ENCODE data around the gene NUTM2E.
"Not testable (repeated sequence)": the region's sequence is repeated elsewhere in the genome, so short reads cannot be mapped to it uniquely, and the experiment has no call there.

NUTM2E gene
- total RNA-seq = 0.31 to 0.54 reads per million in 2 donors

- DNase-seq = peak; percentile 47 to 80 (median 64)
Observed at GRCh38 chr10:79826496-79827215, at the start of gene NUTM2E. NUTM2E (plus strand) TSS chr10:79826739; CDS start chr10:79841741, 15,002 bp downstream.

DNA sequence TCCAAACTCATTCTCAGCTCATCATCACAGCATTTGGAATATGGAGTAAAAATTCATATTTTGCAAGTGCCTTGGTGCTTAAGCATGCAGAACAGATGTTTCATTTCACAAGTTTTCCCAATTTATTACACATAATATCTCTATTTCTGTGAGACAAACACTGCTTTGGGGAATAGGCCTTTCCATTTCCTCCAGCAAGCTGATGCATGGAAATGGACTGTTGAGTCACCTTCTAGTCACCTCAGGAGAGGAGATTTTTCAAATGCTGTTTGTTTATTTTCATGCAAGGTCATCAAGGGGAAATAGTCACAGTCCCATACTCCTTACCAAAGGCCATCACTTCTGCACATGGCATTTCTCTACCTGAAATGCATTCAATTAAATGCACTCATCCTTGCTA is 48.5 kb upstream of the NUTM2E start:
- not testable (repeated sequence) for DNase-seq

GRCh38 chr10:79779310-79779938 is 47.1 kb upstream of the NUTM2E start:
- peak in 4 of 5 experiments; percentile 9 to 56 (median 41) for DNase-seq

GRCh38 chr10:79779992-79780391 is 46.5 kb upstream of the NUTM2E start:
- DNase-seq = not testable (repeated sequence)

GRCh38 chr10:79781584-79781983 is 45.0 kb upstream of the NUTM2E start:
- DNase-seq = not testable (repeated sequence)

DNA sequence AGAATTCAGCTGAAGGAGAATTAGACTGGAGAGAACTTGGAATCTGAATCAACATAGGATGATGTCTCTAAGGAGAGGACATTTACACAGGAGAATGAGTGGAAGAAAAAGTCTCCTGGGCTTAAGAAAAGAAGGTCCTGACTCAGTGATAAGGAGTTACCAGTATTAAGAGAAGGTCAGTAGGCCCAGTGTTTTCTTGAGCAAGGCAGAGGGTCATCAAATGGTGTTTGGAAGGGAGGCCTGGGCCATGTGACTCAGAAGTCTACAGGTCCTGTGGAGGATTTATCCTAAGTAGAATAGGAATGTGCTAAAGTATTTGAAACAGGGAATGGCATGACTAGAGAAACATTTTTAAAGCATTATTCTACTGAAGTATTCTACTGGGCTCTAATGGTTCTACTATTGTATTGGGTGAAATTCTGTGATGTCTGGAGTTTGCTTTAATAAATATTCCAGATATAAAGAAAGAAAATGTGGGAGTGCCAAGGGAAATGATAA is 39.0 kb upstream of the NUTM2E start:
- not testable (repeated sequence) for DNase-seq

DNA sequence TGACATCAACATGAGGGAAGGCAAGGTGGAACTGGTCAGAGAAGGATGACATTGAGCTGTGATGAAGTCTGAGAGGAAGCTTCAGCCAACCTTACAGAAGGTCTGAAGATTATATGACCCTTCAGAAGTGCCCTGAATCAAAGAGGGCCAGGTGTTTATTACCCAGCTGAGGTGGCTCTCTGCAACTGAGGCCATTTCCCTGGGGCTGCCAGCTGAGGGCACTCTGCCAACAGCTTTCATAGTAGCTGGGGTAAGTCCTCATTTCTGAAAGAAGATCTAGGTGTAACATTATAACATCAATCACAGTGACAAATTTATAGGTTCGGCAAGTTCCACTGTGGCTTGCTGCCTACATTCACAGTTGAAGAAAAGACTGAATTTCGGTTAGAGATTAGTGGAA is 37.2 kb upstream of the NUTM2E start:
- not testable (repeated sequence) for DNase-seq

- DNase-seq = not testable (repeated sequence)
Observed at GRCh38 chr10:79791906-79792517, 34.5 kb upstream of the NUTM2E start.

- DNase-seq = not testable (repeated sequence)
Observed at GRCh38 chr10:79799337-79799736, 27.2 kb upstream of the NUTM2E start.

- DNase-seq = not testable (repeated sequence)
Observed at GRCh38 chr10:79805857-79806256, 20.7 kb upstream of the NUTM2E start.

- DNase-seq = not testable (repeated sequence)
Observed at GRCh38 chr10:79811895-79812294, 14.6 kb upstream of the NUTM2E start.

GRCh38 chr10:79816290-79816689 is 10.2 kb upstream of the NUTM2E start:
- DNase-seq = not testable (repeated sequence)

DNA sequence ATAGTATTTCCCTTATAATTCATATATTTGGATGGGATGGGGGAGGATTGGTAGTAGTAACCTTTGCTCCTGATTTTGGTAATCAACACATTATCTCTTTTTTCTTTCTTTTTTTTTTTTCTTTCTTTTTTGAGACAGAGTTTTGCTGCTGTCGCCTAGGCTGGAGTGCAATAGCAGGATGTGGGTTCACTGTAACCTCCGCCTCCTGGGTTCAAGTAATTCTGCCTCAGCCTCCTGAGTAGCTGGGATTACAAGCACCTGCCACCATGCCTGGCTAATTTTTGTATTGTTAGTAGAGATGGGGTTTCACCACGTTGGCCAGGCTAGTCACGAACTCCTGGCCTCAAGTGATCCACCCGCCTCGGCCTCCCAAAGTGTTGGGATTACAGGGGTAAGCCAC is 3.2 kb upstream of the NUTM2E start:
- peak in 2 of 5 experiments; percentile 15 to 77 for DNase-seq

DNA sequence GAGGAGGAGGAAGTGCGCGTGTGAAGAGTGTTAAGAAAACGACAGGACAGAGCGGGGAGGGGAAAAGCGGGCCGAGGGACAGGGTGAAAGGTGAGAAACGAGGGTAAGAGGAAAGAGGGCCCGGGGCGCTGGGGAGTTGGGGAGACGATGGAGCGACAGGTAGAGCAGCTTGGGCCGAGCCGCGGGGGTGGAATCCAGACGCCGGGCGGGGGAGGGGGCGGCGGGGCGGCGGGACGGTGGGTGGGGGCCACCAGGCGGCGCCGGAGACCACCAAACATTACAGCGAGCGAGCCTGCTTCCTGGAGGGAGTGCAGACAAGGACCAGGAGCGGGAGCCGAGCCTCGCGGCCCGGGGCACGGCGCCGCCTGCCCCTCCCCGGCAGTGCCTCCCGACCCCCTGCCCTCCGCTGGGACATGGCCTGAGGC is 940 bp upstream of the NUTM2E start:
- DNase-seq = peak in 2 of 5 experiments; percentile 3 to 20

GRCh38 chr10:79826131-79826495 is 426 bp upstream of the NUTM2E start:
- peak in 1 of 5 experiments; percentile 17 for DNase-seq

DNA sequence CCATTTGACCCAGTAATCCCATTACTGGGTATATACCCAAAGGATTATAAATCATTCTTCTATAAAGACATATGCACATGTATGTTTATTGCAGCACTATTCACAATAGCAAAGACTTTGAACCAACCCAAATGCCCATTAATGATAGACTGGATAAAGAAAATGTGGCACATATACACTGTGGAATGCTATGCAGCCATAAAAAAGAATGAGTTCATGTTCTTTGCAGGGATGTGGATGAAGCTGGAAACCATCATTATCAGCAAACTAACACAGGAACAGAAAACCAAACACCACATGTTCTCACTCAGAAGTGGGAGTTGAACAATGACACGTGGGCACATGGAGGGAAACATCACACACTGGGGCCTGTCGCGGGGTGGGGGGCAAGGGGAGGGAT is 7.3 kb downstream of the NUTM2E start:
- not testable (repeated sequence) for DNase-seq

DNA sequence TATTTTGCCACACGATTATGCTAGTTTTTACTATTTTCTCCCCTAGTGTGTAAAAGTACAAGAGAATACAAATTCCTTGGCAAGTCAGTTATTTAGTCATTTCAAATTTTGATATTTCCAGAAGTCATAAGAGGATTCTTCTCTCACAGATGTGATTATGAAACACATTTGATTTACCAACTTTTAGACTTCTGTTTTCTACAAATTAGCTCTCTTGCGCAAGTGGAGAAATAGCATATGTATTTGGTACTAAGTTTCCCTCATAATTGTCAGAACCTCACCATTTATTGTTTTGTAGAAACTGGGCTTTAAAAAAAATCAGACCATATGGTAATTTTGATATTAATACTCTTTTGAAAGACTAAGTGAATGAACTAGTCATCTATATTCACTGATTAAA is 9.4 kb downstream of the NUTM2E start:
- DNase-seq = not testable (repeated sequence)

- not testable (repeated sequence) for DNase-seq
Observed at GRCh38 chr10:79836891-79837290, 10.4 kb downstream of the NUTM2E start.

DNA sequence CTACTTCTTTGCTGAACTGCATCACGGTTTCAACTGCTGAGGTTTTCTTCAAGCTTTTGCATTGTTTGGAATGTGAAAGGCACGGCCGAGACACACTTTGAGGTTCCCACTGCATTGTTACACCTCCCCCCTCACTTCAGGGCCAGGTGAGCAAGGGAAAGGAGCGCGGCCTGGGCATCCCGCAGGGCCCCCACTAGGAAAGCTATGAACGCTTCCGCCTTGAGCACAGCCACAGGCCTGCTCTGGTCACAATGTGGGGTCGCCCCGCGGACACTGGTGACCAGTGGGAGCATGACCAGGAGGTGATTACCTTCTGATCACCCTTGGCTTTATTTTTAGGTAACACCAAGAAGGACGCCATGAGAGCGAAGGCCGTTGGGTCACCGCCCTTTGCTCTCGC is 11.9 kb downstream of the NUTM2E start:
- DNase-seq = not testable (repeated sequence)

DNA sequence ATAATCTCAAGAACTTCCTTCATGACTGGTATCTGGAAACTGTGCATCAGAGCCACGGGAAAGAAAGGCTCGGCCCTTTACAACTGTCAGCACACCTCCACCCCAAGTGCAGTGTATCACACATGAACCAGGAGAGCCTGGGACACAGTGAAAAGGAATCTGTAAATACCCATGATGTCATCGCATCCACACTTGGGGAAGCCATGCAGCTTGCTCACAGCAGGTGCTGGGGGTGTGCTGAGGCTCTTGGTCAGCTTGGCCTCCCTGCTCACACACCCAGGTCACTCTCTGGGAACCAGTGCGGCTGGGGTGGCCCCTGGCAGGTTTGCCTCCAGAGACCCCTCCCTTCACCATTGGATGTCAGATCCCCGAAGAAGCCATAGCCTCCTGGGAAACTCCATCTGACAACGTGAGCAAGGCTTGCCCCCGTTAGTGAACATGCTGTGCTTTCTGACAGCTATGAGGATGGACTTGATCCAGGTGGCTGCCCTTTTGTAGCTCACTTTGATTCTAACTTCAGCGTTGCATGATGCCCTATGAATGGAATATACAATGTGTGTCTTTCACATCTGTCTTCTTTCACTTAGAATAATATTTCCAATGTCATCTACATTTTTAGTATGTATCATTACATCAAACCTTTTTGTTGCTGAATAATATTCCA is 26.8 kb downstream of the NUTM2E start:
- not testable (repeated sequence) for DNase-seq

DNA sequence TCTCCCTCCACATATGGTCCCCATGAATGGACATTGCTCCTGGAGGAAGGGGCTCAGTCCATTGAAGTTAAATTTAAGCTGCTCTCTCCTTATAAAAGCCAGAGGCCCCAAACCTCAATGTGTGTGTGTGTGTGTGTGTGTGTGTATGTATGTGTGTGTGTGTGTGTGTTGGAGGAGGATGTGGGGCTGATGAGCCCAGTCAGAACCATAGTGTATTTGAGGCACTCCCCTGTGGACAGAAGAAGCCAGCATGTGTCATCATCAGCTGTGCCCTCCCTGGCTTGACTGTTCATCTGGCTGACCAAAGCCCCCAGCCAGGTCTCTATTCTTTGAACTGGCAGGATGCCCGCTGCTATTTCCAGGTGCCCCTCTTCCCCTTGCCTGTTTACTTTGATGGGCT is 35.7 kb downstream of the NUTM2E start:
- peak in 1 of 5 experiments; percentile 32 for DNase-seq

DNA sequence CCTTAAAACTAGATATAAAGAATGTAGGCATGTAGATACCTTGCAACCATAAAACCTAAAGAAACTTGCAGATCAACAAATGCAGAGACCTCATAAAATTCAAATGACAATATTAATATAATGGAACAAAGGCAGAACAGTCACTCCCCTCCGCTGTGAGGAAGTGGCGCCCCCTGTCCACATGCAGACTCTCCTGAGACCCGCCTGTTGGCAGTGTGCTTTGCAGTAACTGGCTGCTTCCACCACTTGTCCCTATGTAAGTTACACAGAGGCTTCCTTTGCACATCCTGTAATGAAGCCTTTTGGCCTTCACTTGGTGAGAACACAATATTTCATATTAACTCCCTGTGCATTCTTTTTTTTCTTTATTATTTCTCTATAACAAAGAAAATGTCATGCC is 36.3 kb downstream of the NUTM2E start:
- not testable (repeated sequence) for DNase-seq

Data from T-helper 2 cell (primary cell).